Hepatocyte (in vitro differentiated cells): ENCODE results near the gene XG.

Experiments
- EZH2 ChIP-seq: fragments of 200-600 bp; sonication (generic); IDR thresholded peaks from 2 replicates; pipeline ENCODE4 v1.6.1; 2016; ENCODE audit warnings: antibody characterized with exemption, mild to moderate bottlenecking, borderline replicate concordance
- TF ChIP-seq, protein P1 (sequence below): fragments of 200-600 bp; sonication (generic); IDR thresholded peaks from 2 replicates; pipeline ENCODE4 v1.5.1; 2016; ENCODE audit warnings: antibody characterized with exemption, mild to moderate bottlenecking; ENCODE audit not compliant: poor library complexity

DNA sequence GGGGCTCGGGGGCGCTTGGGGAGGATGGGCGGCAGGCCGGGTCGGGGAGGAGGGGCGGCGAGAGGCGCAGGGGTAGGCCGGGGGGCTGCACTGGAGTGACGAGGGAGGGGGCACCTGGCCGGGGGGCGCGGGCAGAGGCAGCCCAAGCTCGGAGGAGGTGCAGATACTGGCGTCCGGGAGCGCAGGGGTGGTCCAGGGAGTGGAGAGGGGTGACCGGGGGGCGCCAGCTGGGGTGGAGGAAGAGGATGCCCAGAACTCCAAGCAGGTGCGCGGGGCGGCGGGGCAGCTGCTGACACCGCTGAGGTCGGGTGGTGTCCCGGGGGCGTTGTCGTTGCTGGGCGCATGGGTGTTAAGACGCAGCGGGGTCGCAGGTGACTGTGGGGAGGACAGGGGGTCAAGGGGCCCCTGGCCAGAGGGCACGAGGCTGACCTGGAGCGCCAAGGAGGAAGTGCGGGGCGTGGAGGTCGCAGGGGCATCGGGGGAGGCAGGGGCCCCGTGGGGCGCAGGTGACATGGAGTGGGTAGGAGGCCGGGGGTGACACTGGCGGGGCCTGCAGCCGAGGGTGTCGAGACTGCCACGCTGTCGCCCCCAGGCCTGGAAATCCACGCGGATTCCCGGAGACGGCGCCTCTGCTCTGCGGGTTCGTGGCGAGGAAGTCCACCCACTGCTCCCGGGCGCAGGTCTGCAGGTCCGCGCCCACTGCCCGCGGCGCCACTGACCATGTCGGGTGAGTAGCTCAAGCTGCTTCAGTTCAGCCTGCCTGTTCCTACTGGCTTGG lies 77.8 kb downstream of the XG start:
- TF ChIP-seq, protein P1, sequence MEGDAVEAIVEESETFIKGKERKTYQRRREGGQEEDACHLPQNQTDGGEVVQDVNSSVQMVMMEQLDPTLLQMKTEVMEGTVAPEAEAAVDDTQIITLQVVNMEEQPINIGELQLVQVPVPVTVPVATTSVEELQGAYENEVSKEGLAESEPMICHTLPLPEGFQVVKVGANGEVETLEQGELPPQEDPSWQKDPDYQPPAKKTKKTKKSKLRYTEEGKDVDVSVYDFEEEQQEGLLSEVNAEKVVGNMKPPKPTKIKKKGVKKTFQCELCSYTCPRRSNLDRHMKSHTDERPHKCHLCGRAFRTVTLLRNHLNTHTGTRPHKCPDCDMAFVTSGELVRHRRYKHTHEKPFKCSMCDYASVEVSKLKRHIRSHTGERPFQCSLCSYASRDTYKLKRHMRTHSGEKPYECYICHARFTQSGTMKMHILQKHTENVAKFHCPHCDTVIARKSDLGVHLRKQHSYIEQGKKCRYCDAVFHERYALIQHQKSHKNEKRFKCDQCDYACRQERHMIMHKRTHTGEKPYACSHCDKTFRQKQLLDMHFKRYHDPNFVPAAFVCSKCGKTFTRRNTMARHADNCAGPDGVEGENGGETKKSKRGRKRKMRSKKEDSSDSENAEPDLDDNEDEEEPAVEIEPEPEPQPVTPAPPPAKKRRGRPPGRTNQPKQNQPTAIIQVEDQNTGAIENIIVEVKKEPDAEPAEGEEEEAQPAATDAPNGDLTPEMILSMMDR: no peak
- TF ChIP-seq EZH2: no peak
